OCI-LY7 (cell line): ENCODE data around the gene CLEC16A.

Experiments
- CTCF ChIP-seq: fragments of 200-600 bp; sonication (generic); conservative IDR thresholded peaks from 2 replicates; pipeline ENCODE4 v1.5.1; 2014; ENCODE audit warnings: mild to moderate bottlenecking, antibody characterized with exemption, low read length, moderate library complexity, mixed read lengths
- EZH2phosphoT487 ChIP-seq: fragments of 200-600 bp; sonication (generic); IDR thresholded peaks from 2 replicates; pipeline ENCODE4 v1.6.1; 2018; ENCODE audit warnings: low read depth, borderline replicate concordance, mild to moderate bottlenecking, mixed run types, antibody characterized with exemption, low read length, moderate library complexity, mixed read lengths

- TF ChIP-seq CTCF (no peak), EZH2phosphoT487 (no peak)
Observed at GRCh38 chr16:11045846-11046245, 101.5 kb downstream of the CLEC16A start.
